Measurements from ENCODE around the gene FCRL5.

DNA sequence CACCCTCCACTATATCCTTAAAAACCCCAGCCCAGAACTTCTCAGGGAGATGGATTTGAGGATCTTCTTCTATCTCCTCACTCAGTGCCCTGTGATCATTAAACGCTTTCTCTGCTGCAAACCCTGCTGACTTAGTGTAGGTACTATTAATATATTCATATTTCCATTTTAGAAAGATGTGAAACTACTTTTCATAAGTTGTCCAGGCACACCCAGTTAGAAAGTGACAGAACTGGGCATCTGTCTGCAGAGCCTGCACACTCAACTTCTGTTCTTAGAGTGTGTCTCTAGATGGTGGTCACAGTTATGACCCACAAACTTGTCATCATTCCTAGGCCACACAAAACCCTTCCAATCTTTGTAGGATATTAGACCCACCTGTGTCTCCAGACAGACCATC lies 55.0 kb downstream of the FCRL5 start:
- TF ChIP-seq, protein P1, sequence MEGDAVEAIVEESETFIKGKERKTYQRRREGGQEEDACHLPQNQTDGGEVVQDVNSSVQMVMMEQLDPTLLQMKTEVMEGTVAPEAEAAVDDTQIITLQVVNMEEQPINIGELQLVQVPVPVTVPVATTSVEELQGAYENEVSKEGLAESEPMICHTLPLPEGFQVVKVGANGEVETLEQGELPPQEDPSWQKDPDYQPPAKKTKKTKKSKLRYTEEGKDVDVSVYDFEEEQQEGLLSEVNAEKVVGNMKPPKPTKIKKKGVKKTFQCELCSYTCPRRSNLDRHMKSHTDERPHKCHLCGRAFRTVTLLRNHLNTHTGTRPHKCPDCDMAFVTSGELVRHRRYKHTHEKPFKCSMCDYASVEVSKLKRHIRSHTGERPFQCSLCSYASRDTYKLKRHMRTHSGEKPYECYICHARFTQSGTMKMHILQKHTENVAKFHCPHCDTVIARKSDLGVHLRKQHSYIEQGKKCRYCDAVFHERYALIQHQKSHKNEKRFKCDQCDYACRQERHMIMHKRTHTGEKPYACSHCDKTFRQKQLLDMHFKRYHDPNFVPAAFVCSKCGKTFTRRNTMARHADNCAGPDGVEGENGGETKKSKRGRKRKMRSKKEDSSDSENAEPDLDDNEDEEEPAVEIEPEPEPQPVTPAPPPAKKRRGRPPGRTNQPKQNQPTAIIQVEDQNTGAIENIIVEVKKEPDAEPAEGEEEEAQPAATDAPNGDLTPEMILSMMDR (IDR thresholded peaks at IDR 0.05): no peak
- TF ChIP-seq POLR2A (IDR thresholded peaks at IDR 0.05): no peak
